Measurements from ENCODE around the gene KIAA1671. TPM values are rescaled to one million over a fixed set of nuclear protein-coding genes. Genes with fewer than 3 reads are reported as not detected.
A peak's percentile ranks its signal among the peaks of the same experiment; 100 is the strongest.

The KIAA1671 gene
- total and polyA plus RNA-seq, 2 of the 13 experiments (the other 11 are each of a cell fraction or from before 2014, with no cell fraction given) = 13.5 to 13.6 TPM

- TF ChIP-seq ZNF280B (CRISPR knock-in tag; IDR thresholded peaks at IDR 0.05; ENCODE audit: borderline replicate concordance) (no peak), ZNF574 (CRISPR knock-in tag; IDR thresholded peaks at IDR 0.05) (peak; percentile 35; the same call in 1 of the 2 replicates), SMYD3 (CRISPR knock-in tag; IDR thresholded peaks at IDR 0.05) (no peak), DBP (CRISPR knock-in tag; IDR thresholded peaks at IDR 0.05; ENCODE audit: not compliant biosample characterization) (no peak), ZNF430 (CRISPR knock-in tag; IDR thresholded peaks at IDR 0.05) (no peak), SP4 (CRISPR knock-in tag; IDR thresholded peaks at IDR 0.05) (no peak), ZNF550 (CRISPR knock-in tag; IDR thresholded peaks at IDR 0.05; ENCODE audit: borderline replicate concordance) (no peak), EHMT2 (IDR thresholded peaks at IDR 0.05; ENCODE audit: borderline replicate concordance, low read depth, low read length) (no peak), NCOA5 (CRISPR knock-in tag; IDR thresholded peaks at IDR 0.05) (no peak), ZNF207 (IDR thresholded peaks at IDR 0.05; ENCODE audit: borderline replicate concordance) (no peak), SALL1 (CRISPR knock-in tag; IDR thresholded peaks at IDR 0.05) (peak; percentile 50), PITX1 (CRISPR knock-in tag; IDR thresholded peaks at IDR 0.05) (peak; percentile 52; the same call in 1 of the 2 replicates), HIVEP1 (CRISPR knock-in tag; IDR thresholded peaks at IDR 0.05) (no peak), PAX8 (CRISPR knock-in tag; IDR thresholded peaks at IDR 0.05; ENCODE audit: borderline replicate concordance) (no peak)
Measured at GRCh38 chr22:25183949-25184619, 231.6 kb downstream of the KIAA1671 start (continued).
